ENCODE data around the gene RHNO1. TPM values are rescaled to one million over a fixed set of nuclear protein-coding genes. Genes with fewer than 3 reads are reported as not detected.
A peak's percentile ranks its signal among the peaks of the same experiment; 100 is the strongest.
"Not testable (repeated sequence)": the region's sequence is repeated elsewhere in the genome, so short reads cannot be mapped to it uniquely, and the experiment has no call there.

Gene RHNO1
- total RNA-seq, 2 donors from 2014 or later, result 55.0 to 68.2 TPM

- no peaks in the 10 kb centered on the region for H3K4me1 Mint-ChIP-seq (ENCODE audit: low read depth)
- ATAC-seq (replicated peaks in 1 of 2) (no peak), DNase-seq (no peak)
- no peaks in the 10 kb centered on the region for H3K27me3 Mint-ChIP-seq (ENCODE audit: low read depth)
- H3K9me3 Mint-ChIP-seq, result no peaks in the 10 kb centered on the region
- peaks cover 2 to 5% of the 10 kb centered on the region in 2 donors for H3K36me3 Mint-ChIP-seq (ENCODE audit: insufficient read depth in 2 of 2)
- no peak overlapping the region for H3K27ac Mint-ChIP-seq
- H3K4me3 Mint-ChIP-seq, result no peak overlapping the region
Measured at GRCh38 chr12:2845280-2845679, 31.7 kb upstream of the RHNO1 start.

- peaks cover 2 to 3% of the 10 kb centered on the region in 2 donors for H3K36me3 Mint-ChIP-seq (ENCODE audit: insufficient read depth in 2 of 2)
- H3K27me3 Mint-ChIP-seq (ENCODE audit: low read depth), result no peaks in the 10 kb centered on the region
- no peak for ATAC-seq (replicated peaks in 1 of 2)
- no peaks in the 10 kb centered on the region for H3K9me3 Mint-ChIP-seq
- H3K27ac Mint-ChIP-seq, result no peak overlapping the region
- no peaks in the 10 kb centered on the region for H3K4me1 Mint-ChIP-seq (ENCODE audit: low read depth)
- DNase-seq, result no peak
- H3K4me3 Mint-ChIP-seq, result no peak overlapping the region
Measured at GRCh38 chr12:2851931-2852330, 25.1 kb upstream of the RHNO1 start.

GRCh38 chr12:2853626-2854025, 23.4 kb upstream of the RHNO1 start:
- Mint-ChIP-seq H3K36me3 (ENCODE audit: insufficient read depth in 2 of 2) (peaks cover 1 to 5% of the 10 kb centered on the region in 2 donors), H3K9me3 (no peaks in the 10 kb centered on the region), H3K27me3 (ENCODE audit: low read depth) (no peaks in the 10 kb centered on the region), H3K27ac (peak overlapping the region; percentile 13), H3K4me3 (no peak overlapping the region), H3K4me1 (ENCODE audit: low read depth) (no peaks in the 10 kb centered on the region)
- peak; percentile 53 to 68 for DNase-seq
- peak; percentile 55 to 69 for ATAC-seq (replicated peaks in 1 of 2)

GRCh38 chr12:2854669-2855453, 22.2 kb upstream of the RHNO1 start:
- H3K4me3 Mint-ChIP-seq, result no peak overlapping the region
- H3K27ac Mint-ChIP-seq, result no peak overlapping the region
- no peaks in the 10 kb centered on the region for H3K4me1 Mint-ChIP-seq (ENCODE audit: low read depth)
- DNase-seq (no peak), ATAC-seq (replicated peaks in 1 of 2) (no peak)
- H3K27me3 Mint-ChIP-seq (ENCODE audit: low read depth), result no peaks in the 10 kb centered on the region
- H3K9me3 Mint-ChIP-seq, result no peaks in the 10 kb centered on the region
- H3K36me3 Mint-ChIP-seq (ENCODE audit: insufficient read depth in 2 of 2), result peaks cover 3 to 11% of the 10 kb centered on the region in 2 donors

GRCh38 chr12:2855546-2855945, 21.5 kb upstream of the RHNO1 start:
- Mint-ChIP-seq H3K9me3 (no peaks in the 10 kb centered on the region), H3K27me3 (ENCODE audit: low read depth) (no peaks in the 10 kb centered on the region), H3K4me3 (no peak overlapping the region), H3K36me3 (ENCODE audit: insufficient read depth in 2 of 2) (peaks cover 3 to 15% of the 10 kb centered on the region in 2 donors), H3K27ac (no peak overlapping the region), H3K4me1 (ENCODE audit: low read depth) (no peaks in the 10 kb centered on the region)
- DNase-seq (no peak), ATAC-seq (replicated peaks in 1 of 2) (no peak)

GRCh38 chr12:2856051-2856450, 21.0 kb upstream of the RHNO1 start:
- Mint-ChIP-seq H3K36me3 (ENCODE audit: insufficient read depth in 2 of 2) (peaks cover 3 to 15% of the 10 kb centered on the region in 2 donors), H3K9me3 (no peaks in the 10 kb centered on the region), H3K4me3 (no peak overlapping the region), H3K27ac (peak overlapping the region; percentile 33), H3K27me3 (ENCODE audit: low read depth) (no peaks in the 10 kb centered on the region), H3K4me1 (ENCODE audit: low read depth) (no peaks in the 10 kb centered on the region)
- DNase-seq (no peak), ATAC-seq (replicated peaks in 1 of 2) (no peak)

- DNase-seq, result no peak
- Mint-ChIP-seq H3K4me3 (no peak within 1 kb of the TSS), H3K27ac (peak within 1 kb of the TSS; percentile 33)
Measured at GRCh38 chr12:2857021-2857431, 20.0 kb upstream of the RHNO1 start, which contains the start of gene TEX52. Gene TEX52, minus strand, starts transcription at chr12:2857039. Its CDS starts 13 bp downstream, at chr12:2857026.

GRCh38 chr12:2857576-2857975, 19.4 kb upstream of the RHNO1 start:
- Mint-ChIP-seq H3K4me3 (no peak overlapping the region), H3K27me3 (ENCODE audit: low read depth) (no peaks in the 10 kb centered on the region), H3K9me3 (no peaks in the 10 kb centered on the region), H3K36me3 (ENCODE audit: insufficient read depth in 2 of 2) (peaks cover 3 to 15% of the 10 kb centered on the region in 2 donors), H3K27ac (no peak overlapping the region), H3K4me1 (ENCODE audit: low read depth) (no peaks in the 10 kb centered on the region)
- DNase-seq, result no peak
- ATAC-seq (replicated peaks in 1 of 2), result no peak

More at GRCh38 chr12:2857021-2857431, 20.0 kb upstream of the RHNO1 start, which contains the start of gene TEX52:
- no peak for ATAC-seq (replicated peaks in 1 of 2)
- no peaks in the 10 kb centered on the region for H3K27me3 Mint-ChIP-seq (ENCODE audit: low read depth)
- H3K36me3 Mint-ChIP-seq (ENCODE audit: insufficient read depth in 2 of 2), result peaks cover 3 to 15% of the 10 kb centered on the region in 2 donors
- no peaks in the 10 kb centered on the region for H3K9me3 Mint-ChIP-seq
- H3K4me1 Mint-ChIP-seq (ENCODE audit: low read depth), result no peaks in the 10 kb centered on the region

- no peak for ATAC-seq (replicated peaks in 1 of 2)
- H3K27me3 Mint-ChIP-seq (ENCODE audit: low read depth), result no peaks in the 10 kb centered on the region
- no peak for DNase-seq
- no peak overlapping the region for H3K27ac Mint-ChIP-seq
- H3K9me3 Mint-ChIP-seq, result no peaks in the 10 kb centered on the region
- H3K4me3 Mint-ChIP-seq, result no peak overlapping the region
- H3K4me1 Mint-ChIP-seq (ENCODE audit: low read depth), result no peaks in the 10 kb centered on the region
- peaks cover 3 to 18% of the 10 kb centered on the region in 2 donors for H3K36me3 Mint-ChIP-seq (ENCODE audit: insufficient read depth in 2 of 2)
Measured at GRCh38 chr12:2858334-2858733, 18.7 kb upstream of the RHNO1 start.

- ATAC-seq (replicated peaks in 1 of 2) (no peak), DNase-seq (no peak)
- H3K4me3 Mint-ChIP-seq, result no peak overlapping the region
- H3K4me1 Mint-ChIP-seq (ENCODE audit: low read depth), result no peaks in the 10 kb centered on the region
- H3K9me3 Mint-ChIP-seq, result no peaks in the 10 kb centered on the region
- H3K27ac Mint-ChIP-seq, result no peak overlapping the region
- H3K36me3 Mint-ChIP-seq (ENCODE audit: insufficient read depth in 2 of 2), result peaks cover 4 to 23% of the 10 kb centered on the region in 2 donors
- no peaks in the 10 kb centered on the region for H3K27me3 Mint-ChIP-seq (ENCODE audit: low read depth)
Measured at GRCh38 chr12:2858944-2859421, 18.0 kb upstream of the RHNO1 start.

- Mint-ChIP-seq H3K36me3 (ENCODE audit: insufficient read depth in 2 of 2) (peaks cover 5 to 32% of the 10 kb centered on the region in 2 donors), H3K27ac (no peak overlapping the region), H3K4me3 (no peak overlapping the region), H3K27me3 (ENCODE audit: low read depth) (no peaks in the 10 kb centered on the region), H3K4me1 (ENCODE audit: low read depth) (no peaks in the 10 kb centered on the region), H3K9me3 (no peaks in the 10 kb centered on the region)
- ATAC-seq (replicated peaks in 1 of 2), result no peak
- DNase-seq, result no peak
Measured at GRCh38 chr12:2860170-2860569, 16.9 kb upstream of the RHNO1 start.

GRCh38 chr12:2862876-2863275, 14.1 kb upstream of the RHNO1 start:
- Mint-ChIP-seq H3K27me3 (ENCODE audit: low read depth) (no peaks in the 10 kb centered on the region), H3K27ac (no peak overlapping the region), H3K4me1 (ENCODE audit: low read depth) (peaks cover 10% of the 10 kb centered on the region), H3K36me3 (ENCODE audit: insufficient read depth in 2 of 2) (peaks cover 14 to 49% of the 10 kb centered on the region in 2 donors), H3K9me3 (no peaks in the 10 kb centered on the region), H3K4me3 (no peak overlapping the region)
- ATAC-seq (replicated peaks in 1 of 2) (no peak), DNase-seq (no peak)

- peaks cover 15% of the 10 kb centered on the region for H3K4me1 Mint-ChIP-seq (ENCODE audit: low read depth)
- not testable (repeated sequence) for H3K4me3 Mint-ChIP-seq; DNase-seq; ATAC-seq (replicated peaks in 1 of 2); H3K9me3 Mint-ChIP-seq; H3K27me3 Mint-ChIP-seq (ENCODE audit: low read depth); H3K27ac Mint-ChIP-seq
- H3K36me3 Mint-ChIP-seq (ENCODE audit: insufficient read depth in 2 of 2), result peaks cover 16 to 47% of the 10 kb centered on the region in 2 donors
Measured at GRCh38 chr12:2863402-2863801, 13.6 kb upstream of the RHNO1 start.
